Panc1 (cell line): ENCODE data around the gene VWA5B1. TPM values are rescaled to one million over a fixed set of nuclear protein-coding genes. Genes with fewer than 3 reads are reported as not detected.

Experiments
- ATAC-seq: fragments of 200-7000 bp; cut with Tn5 transposase; 2 replicates; pipeline ENCODE4 v1.9.1; 2020; ENCODE audit warnings: mild to moderate bottlenecking, moderate library complexity
- BruUV-seq: library from RNA; stranded (reverse); fragments of 400-500 nt; replicated peaks from 2 replicates; lab custom pipeline; 2021; lab: Mats Ljungman, UMichigan
- CTCF ChIA-PET: fragments of 300-600 bp; sonication (Branson Sonifier 250); formaldehyde crosslinking; loops from one replicate; lab custom pipeline; 2022; ENCODE audit warnings: antibody characterized with exemption; lab: Charles Lee
- POLR2A ChIA-PET: fragments of 300-600 bp; sonication (Branson Sonifier 250); formaldehyde crosslinking; loops from one replicate; lab custom pipeline; 2022; ENCODE audit warnings: antibody characterized with exemption; lab: Charles Lee
- DNase-seq: peaks from one replicate; pipeline ENCODE4 v3.0.0-alpha.2; 2010; ENCODE audit warnings: low read depth, low spot score
- H3K27ac ChIP-seq: 2 replicates; pipeline ENCODE4 v1.5.1; 2011; ENCODE audit warnings: mild to moderate bottlenecking, low read length, inconsistent platforms
- H3K27me3 ChIP-seq: fragments of 200-500 bp; sonication (Bioruptor generic); 2 replicates; pipeline ENCODE4 v1.6.0; 2014; ENCODE audit warnings: low read length, inconsistent platforms; ENCODE audit not compliant: control insufficient read depth, insufficient read depth
- H3K36me3 ChIP-seq: fragments of 200-500 bp; sonication (Bioruptor generic); 2 replicates; pipeline ENCODE4 v1.5.1; 2014; ENCODE audit warnings: inconsistent platforms, mild to moderate bottlenecking, low read length, moderate library complexity; ENCODE audit not compliant: control insufficient read depth, insufficient read depth
- H3K4me1 ChIP-seq: 2 replicates; pipeline ENCODE4 v1.5.1; 2011; ENCODE audit warnings: inconsistent platforms, mild to moderate bottlenecking, low read length, moderate library complexity; ENCODE audit not compliant: control insufficient read depth, insufficient read depth
- H3K4me3 ChIP-seq, 2 experiments: 2 replicates each; pipeline ENCODE4 v1.5.1; 2011 to 2012; ENCODE audit warnings: low read depth in 2 of 2, low read length in 2 of 2, mild to moderate bottlenecking in 2 of 2, inconsistent platforms in 1 of 2, moderate library complexity in 1 of 2
- H3K9me3 ChIP-seq: fragments of 200-500 bp; sonication (Bioruptor generic); 2 replicates; pipeline ENCODE4 v1.5.1; 2014; ENCODE audit warnings: low read depth, mild to moderate bottlenecking, inconsistent platforms, low read length, moderate library complexity; ENCODE audit not compliant: control insufficient read depth, insufficient read depth
- CTCF ChIP-seq: fragments of 450-650 bp; IDR thresholded peaks from 2 replicates; pipeline ENCODE4 v1.5.1; 2017; ENCODE audit warnings: mild to moderate bottlenecking
- POLR2AphosphoS5 ChIP-seq: IDR thresholded peaks from 2 replicates; pipeline ENCODE4 v1.6.1; 2012; ENCODE audit warnings: mild to moderate bottlenecking, low read depth, low read length, moderate library complexity
- SIN3A ChIP-seq: IDR thresholded peaks from 2 replicates; pipeline ENCODE4 v1.6.1; 2012; ENCODE audit warnings: low read depth, mild to moderate bottlenecking, low read length, moderate library complexity, borderline replicate concordance; ENCODE audit not compliant: insufficient read depth
- TCF7L2 ChIP-seq: IDR thresholded peaks from 2 replicates; pipeline ENCODE4 v1.6.1; 2011; ENCODE audit warnings: mild to moderate bottlenecking, low read depth, low read length, inconsistent platforms
- in situ Hi-C: cut with HindIII; loops from 2 replicates; pipeline ENCODE4 v1.10.0; 2016; ENCODE audit warnings: low sequenced_read_pairs, low pct_unique_long_range_greater_than_20kb
- intact Hi-C: fragments of 100-400 bp; cut with micrococcal nuclease; formaldehyde crosslinking; loops from one replicate; pipeline ENCODE4 v1.10.0; 2022; ENCODE audit not compliant: unreplicated experiment
- total RNA-seq: library from RNA; stranded (reverse); gene quantifications from one replicate; pipeline ENCODE4 v1.2.1, GENCODE V29; 2021; ENCODE audit not compliant: unreplicated experiment
- TF ChIP-seq, protein P1 (sequence below), 2 experiments: IDR thresholded peaks; 2 replicates each; pipeline ENCODE4 v1.6.1; 2011 to 2012; ENCODE audit warnings: low read depth in 2 of 2, control low read depth in 1 of 2, low read length in 1 of 2, mild to moderate bottlenecking in 1 of 2, moderate library complexity in 1 of 2; ENCODE audit not compliant: insufficient read depth in 1 of 2

Gene VWA5B1
- total RNA-seq, 1 experiment from 2014 or later = not detected

GRCh38 chr1:20367626-20368025 is 77.0 kb downstream of the VWA5B1 start:
- peaks cover 20% of the 10 kb centered on the region for H3K27me3 ChIP-seq
- no peak for TF ChIP-seq POLR2AphosphoS5
- no peak for TF ChIP-seq SIN3A
- no peak for TF ChIP-seq TCF7L2
- TF ChIP-seq CTCF = no peak
- TF ChIP-seq, protein P1, sequence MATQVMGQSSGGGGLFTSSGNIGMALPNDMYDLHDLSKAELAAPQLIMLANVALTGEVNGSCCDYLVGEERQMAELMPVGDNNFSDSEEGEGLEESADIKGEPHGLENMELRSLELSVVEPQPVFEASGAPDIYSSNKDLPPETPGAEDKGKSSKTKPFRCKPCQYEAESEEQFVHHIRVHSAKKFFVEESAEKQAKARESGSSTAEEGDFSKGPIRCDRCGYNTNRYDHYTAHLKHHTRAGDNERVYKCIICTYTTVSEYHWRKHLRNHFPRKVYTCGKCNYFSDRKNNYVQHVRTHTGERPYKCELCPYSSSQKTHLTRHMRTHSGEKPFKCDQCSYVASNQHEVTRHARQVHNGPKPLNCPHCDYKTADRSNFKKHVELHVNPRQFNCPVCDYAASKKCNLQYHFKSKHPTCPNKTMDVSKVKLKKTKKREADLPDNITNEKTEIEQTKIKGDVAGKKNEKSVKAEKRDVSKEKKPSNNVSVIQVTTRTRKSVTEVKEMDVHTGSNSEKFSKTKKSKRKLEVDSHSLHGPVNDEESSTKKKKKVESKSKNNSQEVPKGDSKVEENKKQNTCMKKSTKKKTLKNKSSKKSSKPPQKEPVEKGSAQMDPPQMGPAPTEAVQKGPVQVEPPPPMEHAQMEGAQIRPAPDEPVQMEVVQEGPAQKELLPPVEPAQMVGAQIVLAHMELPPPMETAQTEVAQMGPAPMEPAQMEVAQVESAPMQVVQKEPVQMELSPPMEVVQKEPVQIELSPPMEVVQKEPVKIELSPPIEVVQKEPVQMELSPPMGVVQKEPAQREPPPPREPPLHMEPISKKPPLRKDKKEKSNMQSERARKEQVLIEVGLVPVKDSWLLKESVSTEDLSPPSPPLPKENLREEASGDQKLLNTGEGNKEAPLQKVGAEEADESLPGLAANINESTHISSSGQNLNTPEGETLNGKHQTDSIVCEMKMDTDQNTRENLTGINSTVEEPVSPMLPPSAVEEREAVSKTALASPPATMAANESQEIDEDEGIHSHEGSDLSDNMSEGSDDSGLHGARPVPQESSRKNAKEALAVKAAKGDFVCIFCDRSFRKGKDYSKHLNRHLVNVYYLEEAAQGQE (IDR thresholded peaks at IDR 0.05; ENCODE audit: insufficient read depth in 1 of 2, low read depth in 2 of 2, low read length in 1 of 2) = no peak

DNA sequence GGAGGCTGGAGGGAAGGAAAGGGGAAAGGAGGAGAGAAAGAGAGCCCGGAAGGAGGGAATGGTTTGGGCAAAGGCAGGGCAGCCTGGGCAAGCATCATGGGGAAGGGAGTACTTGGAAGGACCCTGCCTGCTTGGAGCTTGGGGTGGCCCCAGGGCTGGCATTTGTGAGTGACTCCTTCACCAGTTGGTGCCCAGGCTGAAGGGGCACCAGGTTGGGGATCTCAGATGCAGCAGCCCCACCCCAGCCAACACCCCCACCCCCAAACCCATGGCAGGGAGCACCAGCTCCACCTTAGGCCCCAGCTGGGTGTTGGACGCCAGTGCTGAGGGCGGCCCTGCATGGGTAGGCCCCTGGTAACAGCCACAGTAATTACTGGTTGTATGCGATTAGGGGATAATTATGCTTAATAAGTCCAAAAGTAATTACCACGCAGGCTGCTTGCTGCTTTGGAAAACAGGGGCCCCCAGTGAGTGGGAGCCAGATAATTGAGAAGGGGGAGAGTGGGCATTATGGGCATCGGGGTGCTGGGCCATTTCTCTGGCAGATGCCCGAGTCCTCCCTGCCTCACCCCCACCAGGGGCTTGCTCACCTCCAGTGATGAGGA is 78.3 kb downstream of the VWA5B1 start:
- no peaks in the 10 kb centered on the region for H3K9me3 ChIP-seq
- POLR2A ChIA-PET = no interaction called here
- ATAC-seq = no peak
- H3K4me1 ChIP-seq = no peaks in the 10 kb centered on the region; the same call in 1 of the 2 replicates
- in situ Hi-C loops = no loop called here
- H3K27me3 ChIP-seq = peaks cover 20% of the 10 kb centered on the region
- intact Hi-C loops = no loop called here
- H3K36me3 ChIP-seq = no peaks in the 10 kb centered on the region
- TF ChIP-seq, protein P1 (IDR thresholded peaks at IDR 0.05; ENCODE audit: insufficient read depth in 1 of 2, low read depth in 2 of 2, low read length in 1 of 2) = no peak
- TF ChIP-seq CTCF = no peak
- no peak for TF ChIP-seq POLR2AphosphoS5
- H3K4me3 ChIP-seq = no peak overlapping the region
- H3K27ac ChIP-seq = no peak overlapping the region
- DNase-seq = no peak
- CTCF ChIA-PET = no interaction called here
- no TSS peak for BruUV-seq

More at GRCh38 chr1:20367626-20368025, 77.0 kb downstream of the VWA5B1 start:
- H3K4me3 ChIP-seq = no peak overlapping the region
- H3K4me1 ChIP-seq = no peaks in the 10 kb centered on the region; the same call in 1 of the 2 replicates
- H3K9me3 ChIP-seq = no peaks in the 10 kb centered on the region
- ATAC-seq (no peak), DNase-seq (no peak)
- no TSS peak for BruUV-seq
- no peak overlapping the region for H3K27ac ChIP-seq
- ChIA-PET POLR2A (no interaction called here), CTCF (no interaction called here)
- in situ Hi-C loops = no loop called here
- intact Hi-C loops = no loop called here
- H3K36me3 ChIP-seq = no peaks in the 10 kb centered on the region
